Esophagus muscularis mucosa (tissue), 3 donors: ENCODE measurements around the gene CD40.

Source experiments
- POLR2AphosphoS5 ChIP-seq, 2 donors: sonication (generic); formaldehyde crosslinking; IDR thresholded peaks; one replicate each; pipeline ENCODE4 v1.6.1; 2017; ENCODE audit warnings: antibody characterized with exemption in 2 of 2
- TF ChIP-seq, protein P1 (sequence below), 3 experiments: fragments of 200-600 bp in 2 of 3; fragments of 450-650 bp in 1 of 3; sonication (generic) in 2 of 3; IDR thresholded peaks; one replicate each; pipeline ENCODE4 v1.5.1; 2017 to 2019; ENCODE audit warnings: antibody characterized with exemption in 3 of 3, mild to moderate bottlenecking in 2 of 3, moderate library complexity in 1 of 3

DNA sequence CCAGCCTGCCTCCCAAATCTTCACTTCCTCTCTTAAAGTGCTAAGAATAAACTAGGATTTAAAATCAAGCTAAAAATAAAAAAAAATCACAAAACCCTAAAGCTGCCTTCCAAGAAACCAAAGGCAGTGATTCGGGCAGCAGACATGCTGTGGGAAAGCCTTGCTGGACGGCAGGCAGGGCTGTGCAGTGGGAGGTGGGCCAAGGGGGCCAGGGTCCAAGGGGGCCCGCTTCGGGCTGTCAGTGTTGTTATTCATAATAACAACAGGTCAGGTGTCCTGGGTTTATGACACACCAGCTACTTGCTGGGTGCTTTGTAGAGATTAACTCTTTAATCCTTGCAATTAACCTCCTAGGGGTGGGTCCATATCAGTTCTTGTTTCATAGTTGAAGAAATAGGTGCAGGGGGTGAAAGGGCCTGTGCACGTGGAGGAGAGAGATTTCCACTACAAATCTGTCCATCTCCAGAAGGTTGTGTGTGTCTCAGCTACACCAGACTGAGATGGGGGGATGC is 40.4 kb downstream of the CD40 start:
- TF ChIP-seq, protein P1, sequence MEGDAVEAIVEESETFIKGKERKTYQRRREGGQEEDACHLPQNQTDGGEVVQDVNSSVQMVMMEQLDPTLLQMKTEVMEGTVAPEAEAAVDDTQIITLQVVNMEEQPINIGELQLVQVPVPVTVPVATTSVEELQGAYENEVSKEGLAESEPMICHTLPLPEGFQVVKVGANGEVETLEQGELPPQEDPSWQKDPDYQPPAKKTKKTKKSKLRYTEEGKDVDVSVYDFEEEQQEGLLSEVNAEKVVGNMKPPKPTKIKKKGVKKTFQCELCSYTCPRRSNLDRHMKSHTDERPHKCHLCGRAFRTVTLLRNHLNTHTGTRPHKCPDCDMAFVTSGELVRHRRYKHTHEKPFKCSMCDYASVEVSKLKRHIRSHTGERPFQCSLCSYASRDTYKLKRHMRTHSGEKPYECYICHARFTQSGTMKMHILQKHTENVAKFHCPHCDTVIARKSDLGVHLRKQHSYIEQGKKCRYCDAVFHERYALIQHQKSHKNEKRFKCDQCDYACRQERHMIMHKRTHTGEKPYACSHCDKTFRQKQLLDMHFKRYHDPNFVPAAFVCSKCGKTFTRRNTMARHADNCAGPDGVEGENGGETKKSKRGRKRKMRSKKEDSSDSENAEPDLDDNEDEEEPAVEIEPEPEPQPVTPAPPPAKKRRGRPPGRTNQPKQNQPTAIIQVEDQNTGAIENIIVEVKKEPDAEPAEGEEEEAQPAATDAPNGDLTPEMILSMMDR (IDR thresholded peaks at IDR 0.05) = no peak
- TF ChIP-seq POLR2AphosphoS5 (IDR thresholded peaks at IDR 0.05) = no peak
